MV-4-11 (cell line): ENCODE measurements around the gene TMF1.

Source experiments
- DNase-seq: peaks from one replicate; lab custom pipeline; 2025; lab: John Stamatoyannopoulos, UW

Gene TMF1

GRCh38 chr3:69012100-69012799 lies 39.9 kb downstream of the TMF1 start:
- DNase-seq: no peak

GRCh38 chr3:69011096-69011730 lies 40.9 kb downstream of the TMF1 start:
- peak; percentile 36 for DNase-seq

GRCh38 chr3:69009559-69010410 lies 42.3 kb downstream of the TMF1 start:
- no peak for DNase-seq

- no peak for DNase-seq
Measured at GRCh38 chr3:69008980-69009379, 43.2 kb downstream of the TMF1 start.

- DNase-seq: no peak
Measured at GRCh38 chr3:69005791-69006482, 46.2 kb downstream of the TMF1 start.

- DNase-seq: no peak
Measured at GRCh38 chr3:69005071-69005790, 46.9 kb downstream of the TMF1 start.

- no peak for DNase-seq
Measured at GRCh38 chr3:69004138-69004537, 48.0 kb downstream of the TMF1 start.

- no peak for DNase-seq
Measured at GRCh38 chr3:68999605-69000004, 52.5 kb downstream of the TMF1 start.

GRCh38 chr3:68999158-68999557 lies 53.0 kb downstream of the TMF1 start:
- no peak for DNase-seq

GRCh38 chr3:68997887-68998286 lies 54.2 kb downstream of the TMF1 start:
- DNase-seq: no peak

- DNase-seq: no peak
Measured at GRCh38 chr3:68996356-68996995, 55.7 kb downstream of the TMF1 start.

- no peak for DNase-seq
Measured at GRCh38 chr3:68988740-68989139, 63.4 kb downstream of the TMF1 start.

- no peak for DNase-seq
Measured at GRCh38 chr3:68987322-68987721, 64.8 kb downstream of the TMF1 start.

GRCh38 chr3:68986496-68987208 lies 65.5 kb downstream of the TMF1 start:
- no peak for DNase-seq

GRCh38 chr3:68985146-68985790 lies 66.9 kb downstream of the TMF1 start:
- no peak for DNase-seq

GRCh38 chr3:68984011-68984530 lies 68.1 kb downstream of the TMF1 start:
- DNase-seq: no peak

GRCh38 chr3:68977486-68978167 lies 74.5 kb downstream of the TMF1 start:
- DNase-seq: peak; percentile 35

- no peak for DNase-seq
Measured at GRCh38 chr3:68974711-68975110, 77.4 kb downstream of the TMF1 start.

GRCh38 chr3:68973639-68974038 lies 78.5 kb downstream of the TMF1 start:
- peak; percentile 41 for DNase-seq
